Keratinocyte (primary cell): Measurements from ENCODE around the gene RFC2. TPM values are rescaled to one million over a fixed set of nuclear protein-coding genes. Genes with fewer than 3 reads are reported as not detected.

Experiments used
- DNase-seq: peaks from one replicate; pipeline ENCODE4 v3.0.0-alpha.2; 2011; ENCODE audit warnings: low read depth, missing footprints, low spot score
- FAIRE-seq: peaks from 2 replicates; lab custom pipeline; 2011; peaks lifted over from hg19 to GRCh38; lab: Jason Lieb, UNC
- H2AFZ ChIP-seq: 2 replicates; pipeline ENCODE4 v1.6.0; 2012; ENCODE audit warnings: low read length, control low read depth, inconsistent platforms; ENCODE audit not compliant: control insufficient read depth
- H3K27ac ChIP-seq: 2 replicates; pipeline ENCODE4 v1.5.1; 2011; ENCODE audit warnings: low read length; ENCODE audit not compliant: control insufficient read depth, insufficient read depth
- H3K27me3 ChIP-seq: 3 replicates; pipeline ENCODE4 v1.6.0; 2011; ENCODE audit warnings: low read length; ENCODE audit not compliant: control insufficient read depth, insufficient read depth; ENCODE audit errors: extremely low read depth
- H3K36me3 ChIP-seq, 2 experiments: 2 replicates in 1 of 2; 3 replicates in 1 of 2; pipeline ENCODE4 v1.5.1; 2011; ENCODE audit warnings: low read length in 2 of 2, mild to moderate bottlenecking in 1 of 2; ENCODE audit not compliant: control insufficient read depth in 2 of 2, insufficient read depth in 2 of 2; ENCODE audit errors: extremely low read depth in 1 of 2
- H3K4me1 ChIP-seq: 3 replicates; pipeline ENCODE4 v1.5.1; 2011; ENCODE audit warnings: low read length; ENCODE audit not compliant: control insufficient read depth, insufficient read depth; ENCODE audit errors: extremely low read depth
- H3K4me2 ChIP-seq: 3 replicates; pipeline ENCODE4 v1.6.0; 2011; ENCODE audit warnings: low read depth, low read length; ENCODE audit not compliant: control insufficient read depth, insufficient read depth; ENCODE audit errors: extremely low read depth
- H3K4me3 ChIP-seq, 3 experiments: fragments of 200-600 bp in 1 of 3; sonication (generic) in 1 of 3; 2 replicates in 2 of 3; 3 replicates in 1 of 3; pipeline ENCODE4 v1.5.1; 2011 to 2016; ENCODE audit warnings: low read length in 3 of 3, mild to moderate bottlenecking in 3 of 3, control low read depth in 2 of 3, inconsistent platforms in 1 of 3, low read depth in 1 of 3, mixed read lengths in 1 of 3, mixed run types in 1 of 3, moderate library complexity in 1 of 3; ENCODE audit not compliant: control insufficient read depth in 2 of 3, insufficient read depth in 2 of 3; ENCODE audit errors: extremely low read depth in 1 of 3
- H3K79me2 ChIP-seq: 2 replicates; pipeline ENCODE4 v1.6.0; 2012; ENCODE audit warnings: low read length; ENCODE audit not compliant: control insufficient read depth, insufficient read depth
- H3K9ac ChIP-seq: 3 replicates; pipeline ENCODE4 v1.6.0; 2011; ENCODE audit warnings: low read length; ENCODE audit not compliant: control insufficient read depth, insufficient read depth; ENCODE audit errors: extremely low read depth
- H3K9me1 ChIP-seq: 3 replicates; pipeline ENCODE4 v1.6.0; 2011; ENCODE audit warnings: low read length; ENCODE audit not compliant: control insufficient read depth, insufficient read depth; ENCODE audit errors: extremely low read depth
- H3K9me3 ChIP-seq: 2 replicates; pipeline ENCODE4 v1.5.1; 2012; ENCODE audit warnings: low read depth, low read length; ENCODE audit not compliant: control insufficient read depth
- H4K20me1 ChIP-seq: 3 replicates; pipeline ENCODE4 v1.6.0; 2011; ENCODE audit warnings: low read length; ENCODE audit not compliant: control insufficient read depth, insufficient read depth; ENCODE audit errors: extremely low read depth
- EZH2 ChIP-seq: IDR thresholded peaks from one replicate; pipeline ENCODE4 v1.6.1; 2012; ENCODE audit warnings: inconsistent platforms, mild to moderate bottlenecking, low read length, moderate library complexity
- dilution Hi-C: fragments of 300-500 bp; cut with MboI; formaldehyde crosslinking; loops from one replicate; pipeline ENCODE4 v1.7.0; 2020; ENCODE audit warnings: low sequenced_read_pairs; ENCODE audit not compliant: extremely low pct_ligation_motif_present
- polyA plus RNA-seq, 5 experiments: library from polyadenylated mRNA; depleted of rRNA in 3 of 5; stranded (reverse) in 3 of 5; stranded (forward) in 1 of 5; unstranded in 1 of 5; fragments of >200 nt; gene quantifications; 1 replicate in 1 of 5; 2 replicates in 3 of 5; 3 replicates in 1 of 5; pipeline versions ENCODE4 v1.2.1 to v1.2.3, GENCODE V29; 2011 to 2012; ENCODE audit warnings: missing spikeins in 2 of 5, low read depth in 1 of 5, low replicate concordance in 1 of 5
- TF ChIP-seq, protein P1 (sequence below), 3 experiments: IDR thresholded peaks in 1 of 3; conservative IDR thresholded peaks in 1 of 3; optimal IDR thresholded peaks in 1 of 3; 2 replicates in 2 of 3; 3 replicates in 1 of 3; pipeline versions ENCODE3 to v1.5.1; 2011; ENCODE audit warnings: low read length in 3 of 3, mild to moderate bottlenecking in 3 of 3, moderate library complexity in 2 of 3, control low read depth in 1 of 3, inconsistent platforms in 1 of 3; ENCODE audit not compliant: insufficient read depth in 2 of 3; ENCODE audit errors: extremely low read depth in 1 of 3

Gene RFC2
- polyA plus RNA-seq, 1 donor (not counting 4 experiments of a cell fraction or from before 2014, with no cell fraction given), result 24.7 TPM

GRCh38 chr7:74216361-74216761, 37.8 kb downstream of the RFC2 start:
- DNase-seq, result no peak
- dilution Hi-C loops, result no loop called here
- no peak for TF ChIP-seq EZH2
- TF ChIP-seq, protein P1, sequence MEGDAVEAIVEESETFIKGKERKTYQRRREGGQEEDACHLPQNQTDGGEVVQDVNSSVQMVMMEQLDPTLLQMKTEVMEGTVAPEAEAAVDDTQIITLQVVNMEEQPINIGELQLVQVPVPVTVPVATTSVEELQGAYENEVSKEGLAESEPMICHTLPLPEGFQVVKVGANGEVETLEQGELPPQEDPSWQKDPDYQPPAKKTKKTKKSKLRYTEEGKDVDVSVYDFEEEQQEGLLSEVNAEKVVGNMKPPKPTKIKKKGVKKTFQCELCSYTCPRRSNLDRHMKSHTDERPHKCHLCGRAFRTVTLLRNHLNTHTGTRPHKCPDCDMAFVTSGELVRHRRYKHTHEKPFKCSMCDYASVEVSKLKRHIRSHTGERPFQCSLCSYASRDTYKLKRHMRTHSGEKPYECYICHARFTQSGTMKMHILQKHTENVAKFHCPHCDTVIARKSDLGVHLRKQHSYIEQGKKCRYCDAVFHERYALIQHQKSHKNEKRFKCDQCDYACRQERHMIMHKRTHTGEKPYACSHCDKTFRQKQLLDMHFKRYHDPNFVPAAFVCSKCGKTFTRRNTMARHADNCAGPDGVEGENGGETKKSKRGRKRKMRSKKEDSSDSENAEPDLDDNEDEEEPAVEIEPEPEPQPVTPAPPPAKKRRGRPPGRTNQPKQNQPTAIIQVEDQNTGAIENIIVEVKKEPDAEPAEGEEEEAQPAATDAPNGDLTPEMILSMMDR (optimal IDR thresholded peaks at IDR 0.05 in 1 of 3, IDR thresholded peaks at IDR 0.05 in 1 of 3, conservative IDR thresholded peaks at IDR 0.05 in 1 of 3; ENCODE audit: extremely low read depth in 1 of 3, insufficient read depth in 2 of 3, low read length in 3 of 3), result no peak
- H3K9ac ChIP-seq, result no peak overlapping the region
- no peak overlapping the region for H3K4me3 ChIP-seq
- H3K9me1 ChIP-seq, result no peaks in the 10 kb centered on the region
- H3K4me1 ChIP-seq, result no peaks in the 10 kb centered on the region
- no peak for FAIRE-seq
- H3K79me2 ChIP-seq, result no peaks in the 10 kb centered on the region
- H3K27me3 ChIP-seq, result no peaks in the 10 kb centered on the region
- no peaks in the 10 kb centered on the region for H4K20me1 ChIP-seq
- H2AFZ ChIP-seq, result no peak overlapping the region
- peaks cover 0 to 1% of the 10 kb centered on the region in 2 experiments for H3K36me3 ChIP-seq
- no peak overlapping the region for H3K4me2 ChIP-seq
- no peak overlapping the region for H3K27ac ChIP-seq
- H3K9me3 ChIP-seq, result no peaks in the 10 kb centered on the region

GRCh38 chr7:74215921-74216320, 38.3 kb downstream of the RFC2 start:
- TF ChIP-seq, protein P1 (optimal IDR thresholded peaks at IDR 0.05 in 1 of 3, IDR thresholded peaks at IDR 0.05 in 1 of 3, conservative IDR thresholded peaks at IDR 0.05 in 1 of 3; ENCODE audit: extremely low read depth in 1 of 3, insufficient read depth in 2 of 3, low read length in 3 of 3), result no peak
- no peak for TF ChIP-seq EZH2
- H3K4me1 ChIP-seq, result peaks cover 2% of the 10 kb centered on the region
- peaks cover 0 to 1% of the 10 kb centered on the region in 2 experiments for H3K36me3 ChIP-seq
- no peak overlapping the region for H3K27ac ChIP-seq
- no peaks in the 10 kb centered on the region for H3K9me3 ChIP-seq
- no peak for DNase-seq
- no peak overlapping the region for H3K4me3 ChIP-seq
- no peaks in the 10 kb centered on the region for H3K27me3 ChIP-seq
- H3K79me2 ChIP-seq, result no peaks in the 10 kb centered on the region
- H3K9ac ChIP-seq, result no peak overlapping the region
- no peak overlapping the region for H2AFZ ChIP-seq
- dilution Hi-C loops, result no loop called here
- no peak for FAIRE-seq
- no peaks in the 10 kb centered on the region for H4K20me1 ChIP-seq
- H3K4me2 ChIP-seq, result no peak overlapping the region
- H3K9me1 ChIP-seq, result no peaks in the 10 kb centered on the region
